Large intestine (tissue), 3 donors: ENCODE measurements around the gene TCF7L2. TPM values are rescaled to one million over a fixed set of nuclear protein-coding genes. Genes with fewer than 3 reads are reported as not detected.

Experiments used
- DNase-seq, 2 donors: peaks; one replicate each; pipeline versions ENCODE4 v3.0.0 to v3.0.0-alpha.2; 2013
- H3K27ac ChIP-seq: one replicate; pipeline ENCODE4 v1.5.1; 2013; ENCODE audit warnings: low read length
- H3K27me3 ChIP-seq: 2 replicates; pipeline ENCODE4 v1.6.1; 2013; ENCODE audit warnings: low read length; ENCODE audit not compliant: control insufficient read depth, insufficient read depth
- H3K36me3 ChIP-seq: 2 replicates; pipeline ENCODE4 v1.6.1; 2013; ENCODE audit warnings: low read length; ENCODE audit not compliant: control insufficient read depth, insufficient read depth
- H3K4me1 ChIP-seq: one replicate; pipeline ENCODE4 v1.6.1; 2013; ENCODE audit warnings: low read length; ENCODE audit not compliant: control insufficient read depth, insufficient read depth
- H3K4me3 ChIP-seq: one replicate; pipeline ENCODE4 v1.5.1; 2013; ENCODE audit warnings: low read length
- H3K9me3 ChIP-seq: one replicate; pipeline ENCODE4 v1.6.1; 2013; ENCODE audit warnings: mild to moderate bottlenecking, low read depth, low read length, moderate library complexity; ENCODE audit not compliant: control insufficient read depth
- WGBS: methylation state at CpG from one replicate; pipeline ENCODE4 v1.1.5; 2013; ENCODE audit warnings: low lambda C conversion rate; ENCODE audit not compliant: insufficient coverage; 5-methylcytosine and 5-hydroxymethylcytosine counted together
- polyA plus RNA-seq: library from polyadenylated mRNA; unstranded; fragments of 120-200 nt; gene quantifications from one replicate; pipeline ENCODE4 v1.2.1, GENCODE V29; 2013

TCF7L2 gene
- polyA plus RNA-seq, 1 donor: 48.2 TPM

DNA sequence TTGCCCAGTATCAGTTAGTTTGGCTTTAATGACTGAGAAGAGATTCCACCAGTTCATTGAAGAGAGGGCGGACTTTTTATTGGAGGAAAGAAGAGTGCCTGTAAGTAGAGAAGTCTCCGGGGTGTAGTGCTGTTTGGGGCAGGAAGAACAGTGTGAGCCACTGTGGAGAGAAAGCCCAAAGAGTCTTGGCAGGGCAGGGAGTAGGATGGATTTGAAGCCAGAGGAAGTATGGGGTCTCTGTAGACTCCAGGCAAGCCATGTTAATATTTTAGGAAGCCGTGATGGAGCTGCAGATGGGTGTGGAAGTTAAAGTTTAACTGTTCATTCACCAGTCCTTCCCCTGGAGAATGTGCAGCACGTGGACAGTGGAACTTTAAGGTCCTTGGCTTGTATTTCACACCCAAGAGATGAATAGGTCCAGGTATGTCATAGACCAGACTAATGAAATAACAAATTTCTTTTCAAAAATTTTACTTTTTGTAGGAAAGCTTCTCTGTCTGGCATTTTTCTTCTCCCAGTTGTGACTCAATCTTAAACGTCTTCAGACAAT lies 54.1 kb downstream of the TCF7L2 start:
- Histone ChIP-seq H3K9me3 (no peaks in the 10 kb centered on the region), H3K36me3 (peaks cover 18% of the 10 kb centered on the region), H3K4me1 (peaks cover 55% of the 10 kb centered on the region), H3K27me3 (no peaks in the 10 kb centered on the region), H3K27ac (no peak overlapping the region), H3K4me3 (no peak overlapping the region)
- no peak for DNase-seq
- WGBS: 78% methylated on average over 1 of the region's 5 CpGs

GRCh38 chr10:113005380-113005779 lies 55.3 kb downstream of the TCF7L2 start:
- Histone ChIP-seq H3K27me3 (no peaks in the 10 kb centered on the region), H3K27ac (no peak overlapping the region), H3K4me1 (peaks cover 46% of the 10 kb centered on the region), H3K4me3 (no peak overlapping the region), H3K36me3 (peaks cover 20% of the 10 kb centered on the region), H3K9me3 (no peaks in the 10 kb centered on the region)
- no peak for DNase-seq
- no CpG with 5 or more reads among the region's 6 CpGs for WGBS

- H3K4me3 ChIP-seq: no peak overlapping the region
- H3K27ac ChIP-seq: no peak overlapping the region
- no CpG with 5 or more reads among the region's 9 CpGs for WGBS
- no peaks in the 10 kb centered on the region for H3K9me3 ChIP-seq
- no peaks in the 10 kb centered on the region for H3K27me3 ChIP-seq
- peaks cover 20% of the 10 kb centered on the region for H3K36me3 ChIP-seq
- no peak for DNase-seq
- peaks cover 33% of the 10 kb centered on the region for H3K4me1 ChIP-seq
Observed at GRCh38 chr10:113006656-113007342, 56.8 kb downstream of the TCF7L2 start.

- Histone ChIP-seq H3K4me1 (peaks cover 28% of the 10 kb centered on the region), H3K4me3 (no peak overlapping the region), H3K9me3 (no peaks in the 10 kb centered on the region), H3K27me3 (no peaks in the 10 kb centered on the region), H3K27ac (no peak overlapping the region), H3K36me3 (peaks cover 18% of the 10 kb centered on the region)
- no CpG with 5 or more reads among the region's 4 CpGs for WGBS
- DNase-seq: peak; percentile 27 to 57
Observed at GRCh38 chr10:113007343-113007771, 57.3 kb downstream of the TCF7L2 start.

- Histone ChIP-seq H3K4me1 (peaks cover 25% of the 10 kb centered on the region), H3K27ac (no peak overlapping the region), H3K27me3 (no peaks in the 10 kb centered on the region), H3K36me3 (peaks cover 17% of the 10 kb centered on the region), H3K4me3 (no peak overlapping the region), H3K9me3 (no peaks in the 10 kb centered on the region)
- DNase-seq: no peak
- WGBS: no CpG with 5 or more reads among the region's 8 CpGs
Observed at GRCh38 chr10:113007821-113008220, 57.8 kb downstream of the TCF7L2 start.

DNA sequence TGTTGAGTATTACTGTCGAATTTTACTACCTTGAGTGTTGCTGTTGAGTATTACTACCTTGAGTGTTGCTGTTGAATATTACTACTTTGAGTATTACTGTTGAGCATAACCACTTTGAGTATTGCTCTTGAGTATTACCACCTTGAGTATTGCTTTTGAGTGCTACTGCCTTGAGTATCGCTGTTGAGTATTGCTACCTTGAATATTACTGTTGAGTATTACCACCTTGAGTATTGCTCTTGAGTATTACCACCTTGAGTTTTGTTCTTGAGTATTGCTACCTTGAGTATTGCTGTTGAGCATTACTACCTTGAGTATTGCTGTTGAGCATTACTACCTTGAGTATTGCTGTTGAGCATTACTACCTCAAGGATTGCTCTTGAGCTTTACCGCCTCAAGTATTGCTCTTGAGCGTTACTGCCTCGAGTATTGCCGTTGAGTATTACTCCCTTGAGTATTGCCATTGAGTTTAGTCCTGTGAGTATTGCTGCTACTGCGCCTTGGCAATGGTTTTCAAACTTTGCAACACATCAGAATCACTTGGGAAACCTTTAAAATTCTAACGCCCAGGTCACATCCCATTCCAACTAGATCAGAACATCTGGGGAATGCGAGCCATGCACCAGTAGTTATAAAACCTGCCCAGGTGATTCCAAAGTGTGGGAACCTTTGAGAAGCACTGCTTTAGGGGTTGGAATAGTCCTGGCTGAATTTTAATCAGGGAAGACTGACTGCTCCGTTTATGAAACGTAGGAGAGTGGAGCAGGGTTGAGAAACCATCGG lies 61.7 kb downstream of the TCF7L2 start:
- Histone ChIP-seq H3K27ac (no peak overlapping the region), H3K4me3 (no peak overlapping the region), H3K4me1 (peaks cover 8% of the 10 kb centered on the region), H3K9me3 (no peaks in the 10 kb centered on the region), H3K36me3 (peaks cover 17% of the 10 kb centered on the region), H3K27me3 (no peaks in the 10 kb centered on the region)
- WGBS: no CpG with 5 or more reads among the region's 12 CpGs
- no peak for DNase-seq

GRCh38 chr10:113015201-113015600 lies 65.2 kb downstream of the TCF7L2 start:
- Histone ChIP-seq H3K36me3 (peaks cover 7% of the 10 kb centered on the region), H3K4me1 (peaks cover 14% of the 10 kb centered on the region), H3K27ac (no peak overlapping the region), H3K27me3 (no peaks in the 10 kb centered on the region), H3K4me3 (no peak overlapping the region), H3K9me3 (no peaks in the 10 kb centered on the region)
- WGBS: 100% methylated on average over 1 of the region's 4 CpGs
- no peak for DNase-seq

DNA sequence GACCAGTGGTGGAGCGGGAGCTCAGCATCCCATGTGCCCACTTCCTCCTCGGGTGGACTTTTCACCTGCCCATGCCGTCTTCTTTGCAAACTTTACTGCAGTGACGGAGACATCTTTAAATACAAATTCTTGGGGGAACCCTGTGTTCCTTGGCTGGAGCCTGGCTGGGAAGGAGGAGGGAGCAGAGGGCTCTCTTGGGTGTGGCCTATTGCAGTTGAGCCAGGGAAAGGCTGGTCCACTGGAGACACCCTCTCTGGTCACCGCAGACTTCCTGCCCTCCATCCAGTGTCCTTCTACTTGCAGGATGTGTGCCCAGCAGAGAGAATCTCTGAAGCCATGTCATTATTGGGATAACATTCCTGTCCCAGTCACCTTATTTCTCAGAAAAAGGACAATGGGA lies 67.3 kb downstream of the TCF7L2 start:
- DNase-seq: no peak
- Histone ChIP-seq H3K27me3 (no peaks in the 10 kb centered on the region), H3K36me3 (peaks cover 7% of the 10 kb centered on the region), H3K4me1 (peaks cover 20% of the 10 kb centered on the region), H3K27ac (no peak overlapping the region), H3K4me3 (no peak overlapping the region), H3K9me3 (no peaks in the 10 kb centered on the region)
- WGBS: no CpG with 5 or more reads among the region's 5 CpGs

- no peak overlapping the region for H3K27ac ChIP-seq
- H3K4me3 ChIP-seq: no peak overlapping the region
- no CpG with 5 or more reads among the region's 3 CpGs for WGBS
- no peaks in the 10 kb centered on the region for H3K9me3 ChIP-seq
- peaks cover 10% of the 10 kb centered on the region for H3K36me3 ChIP-seq
- no peaks in the 10 kb centered on the region for H3K27me3 ChIP-seq
- no peak for DNase-seq
- H3K4me1 ChIP-seq: peaks cover 20% of the 10 kb centered on the region
Observed at GRCh38 chr10:113018034-113018433, 68.0 kb downstream of the TCF7L2 start.

- Histone ChIP-seq H3K36me3 (peaks cover 10% of the 10 kb centered on the region), H3K27me3 (no peaks in the 10 kb centered on the region), H3K4me1 (peaks cover 20% of the 10 kb centered on the region), H3K9me3 (no peaks in the 10 kb centered on the region), H3K4me3 (no peak overlapping the region), H3K27ac (peak overlapping the region; percentile 24)
- no peak for DNase-seq
- WGBS: no CpG with 5 or more reads among the region's 8 CpGs
Observed at GRCh38 chr10:113019096-113019495, 69.0 kb downstream of the TCF7L2 start.
